ENCODE measurements around the gene FBXO21.

- TF ChIP-seq CTCF (IDR thresholded peaks at IDR 0.05): no peak
- TF ChIP-seq REST (IDR thresholded peaks at IDR 0.05; ENCODE audit: insufficient read depth in 1 of 2, low read depth in 2 of 2, low read length in 1 of 2): no peak
- no peak for TF ChIP-seq POLR2AphosphoS5 (IDR thresholded peaks at IDR 0.05; ENCODE audit: low read depth, low read length)
These were observed 42.6 kb downstream of the FBXO21 start for GRCh38 chr12:117147639-117148038.
